ENCODE data around the gene CFDP1.
A peak's percentile ranks its signal among the peaks of the same experiment; 100 is the strongest.

The CFDP1 gene

GRCh38 chr16:75432828-75433731 lies at the start of gene CFDP1:
Gene CFDP1 (minus strand): TSS chr16:75433503. CDS start chr16:75433352, 151 bp downstream.
- DNase-seq (ENCODE audit: low spot score), result peak; percentile 96

GRCh38 chr16:75482434-75483205 lies 49.3 kb upstream of the CFDP1 start:
- no peak for DNase-seq (ENCODE audit: low spot score)

- no peak for DNase-seq (ENCODE audit: low spot score)
Observed at GRCh38 chr16:75481475-75481874, 48.2 kb upstream of the CFDP1 start.

- no peak for DNase-seq (ENCODE audit: low spot score)
Observed at GRCh38 chr16:75479421-75479990, 46.2 kb upstream of the CFDP1 start.

- DNase-seq (ENCODE audit: low spot score), result no peak
Observed at GRCh38 chr16:75478480-75479345, 45.4 kb upstream of the CFDP1 start.

GRCh38 chr16:75477680-75478473 lies 44.6 kb upstream of the CFDP1 start:
- no peak for DNase-seq (ENCODE audit: low spot score)

- no peak for DNase-seq (ENCODE audit: low spot score)
Observed at GRCh38 chr16:75476817-75477216, 43.5 kb upstream of the CFDP1 start.

- no peak for DNase-seq (ENCODE audit: low spot score)
Observed at GRCh38 chr16:75475420-75475847, 42.1 kb upstream of the CFDP1 start.

- no peak for DNase-seq (ENCODE audit: low spot score)
Observed at GRCh38 chr16:75472908-75473877, 39.9 kb upstream of the CFDP1 start.

- peak; percentile 74 for DNase-seq (ENCODE audit: low spot score)
Observed at GRCh38 chr16:75471723-75472633, 38.7 kb upstream of the CFDP1 start.

- no peak for DNase-seq (ENCODE audit: low spot score)
Observed at GRCh38 chr16:75466760-75467159, 33.5 kb upstream of the CFDP1 start.

- peak; percentile 99 for DNase-seq (ENCODE audit: low spot score)
Observed at GRCh38 chr16:75464122-75464918, 31.0 kb upstream of the CFDP1 start, which contains the start of gene TMEM170A. Gene TMEM170A (minus strand): TSS chr16:75464689. CDS start chr16:75464600, 89 bp downstream.

- DNase-seq (ENCODE audit: low spot score), result peak; percentile 37
Observed at GRCh38 chr16:75463389-75464121, 30.3 kb upstream of the CFDP1 start.

- DNase-seq (ENCODE audit: low spot score), result no peak
Observed at GRCh38 chr16:75462806-75463205, 29.5 kb upstream of the CFDP1 start.

- DNase-seq (ENCODE audit: low spot score), result no peak
Observed at GRCh38 chr16:75461575-75461974, 28.3 kb upstream of the CFDP1 start.

- no peak for DNase-seq (ENCODE audit: low spot score)
Observed at GRCh38 chr16:75460446-75460845, 27.1 kb upstream of the CFDP1 start.

GRCh38 chr16:75459691-75460090 lies 26.4 kb upstream of the CFDP1 start:
- no peak for DNase-seq (ENCODE audit: low spot score)

Data from putamen (tissue), 1 donor.